ENCODE results near the gene PBX1. TPM values are rescaled to one million over a fixed set of nuclear protein-coding genes. Genes with fewer than 3 reads are reported as not detected.
"Not testable (repeated sequence)": the region's sequence is repeated elsewhere in the genome, so short reads cannot be mapped to it uniquely, and the experiment has no call there.

The PBX1 gene
- total and polyA plus RNA-seq, 10 of the 15 experiments (the other 5 are each of a cell fraction or from before 2014, with no cell fraction given), result 0.05 to 0.28 (median 0.11) TPM; not detected in 5

DNA sequence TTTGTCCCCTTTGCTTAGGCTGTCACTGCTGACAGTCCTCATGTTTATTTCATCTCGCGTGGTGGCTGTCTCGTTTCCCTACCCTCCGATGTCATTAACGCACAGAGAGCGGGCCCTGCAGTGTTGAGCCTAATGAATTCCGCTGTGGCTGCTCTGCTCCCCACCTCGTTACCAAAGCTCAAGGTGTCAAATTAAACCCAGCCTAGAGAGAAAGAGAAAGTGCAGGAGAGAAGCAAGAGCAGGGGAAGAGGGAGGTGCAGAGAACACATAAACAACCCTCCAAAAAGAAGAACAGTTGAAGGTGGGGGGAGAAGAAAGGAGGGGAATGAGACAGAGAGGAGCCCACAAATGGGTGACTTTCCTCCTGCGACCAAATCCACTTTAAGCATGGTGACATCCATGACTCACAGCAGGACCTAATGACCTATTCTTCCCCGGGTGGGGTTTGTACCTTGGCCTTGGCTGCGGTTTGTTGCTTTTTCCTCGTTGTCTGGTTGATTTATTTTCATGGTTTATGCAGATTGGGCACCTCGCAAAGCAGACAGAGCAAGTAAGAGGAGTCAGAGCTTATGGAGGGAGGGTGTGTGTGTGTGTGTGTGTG is 92.5 kb downstream of the PBX1 start:
- 0 out of 2 replicates have a peak, but pooled peaks have one; percentile 14 for TF ChIP-seq IKZF1 (conservative IDR thresholded peaks at IDR 0.05)
- no peak for TF ChIP-seq POLR2AphosphoS2 (IDR thresholded peaks at IDR 0.05; ENCODE audit: low read depth, low read length)
- no peak for TF ChIP-seq STAT3 (IDR thresholded peaks at IDR 0.05; ENCODE audit: low read depth, low read length)
- peak; percentile 66 for TF ChIP-seq NR2F1 (conservative IDR thresholded peaks at IDR 0.05)
- TF ChIP-seq, protein P1, sequence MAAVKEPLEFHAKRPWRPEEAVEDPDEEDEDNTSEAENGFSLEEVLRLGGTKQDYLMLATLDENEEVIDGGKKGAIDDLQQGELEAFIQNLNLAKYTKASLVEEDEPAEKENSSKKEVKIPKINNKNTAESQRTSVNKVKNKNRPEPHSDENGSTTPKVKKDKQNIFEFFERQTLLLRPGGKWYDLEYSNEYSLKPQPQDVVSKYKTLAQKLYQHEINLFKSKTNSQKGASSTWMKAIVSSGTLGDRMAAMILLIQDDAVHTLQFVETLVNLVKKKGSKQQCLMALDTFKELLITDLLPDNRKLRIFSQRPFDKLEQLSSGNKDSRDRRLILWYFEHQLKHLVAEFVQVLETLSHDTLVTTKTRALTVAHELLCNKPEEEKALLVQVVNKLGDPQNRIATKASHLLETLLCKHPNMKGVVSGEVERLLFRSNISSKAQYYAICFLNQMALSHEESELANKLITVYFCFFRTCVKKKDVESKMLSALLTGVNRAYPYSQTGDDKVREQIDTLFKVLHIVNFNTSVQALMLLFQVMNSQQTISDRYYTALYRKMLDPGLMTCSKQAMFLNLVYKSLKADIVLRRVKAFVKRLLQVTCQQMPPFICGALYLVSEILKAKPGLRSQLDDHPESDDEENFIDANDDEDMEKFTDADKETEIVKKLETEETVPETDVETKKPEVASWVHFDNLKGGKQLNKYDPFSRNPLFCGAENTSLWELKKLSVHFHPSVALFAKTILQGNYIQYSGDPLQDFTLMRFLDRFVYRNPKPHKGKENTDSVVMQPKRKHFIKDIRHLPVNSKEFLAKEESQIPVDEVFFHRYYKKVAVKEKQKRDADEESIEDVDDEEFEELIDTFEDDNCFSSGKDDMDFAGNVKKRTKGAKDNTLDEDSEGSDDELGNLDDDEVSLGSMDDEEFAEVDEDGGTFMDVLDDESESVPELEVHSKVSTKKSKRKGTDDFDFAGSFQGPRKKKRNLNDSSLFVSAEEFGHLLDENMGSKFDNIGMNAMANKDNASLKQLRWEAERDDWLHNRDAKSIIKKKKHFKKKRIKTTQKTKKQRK (IDR thresholded peaks at IDR 0.05; ENCODE audit: low read depth, low read length), result no peak
- H4K20me1 ChIP-seq (ENCODE audit: control insufficient read depth, insufficient read depth), result no peaks in the 10 kb centered on the region
- H3K36me3 ChIP-seq (ENCODE audit: control insufficient read depth in 2 of 2, insufficient read depth in 2 of 2, low read length in 1 of 2), result no peaks in the 10 kb centered on the region
- H3K4me2 ChIP-seq (ENCODE audit: control insufficient read depth, insufficient read depth), result no peak overlapping the region
- no peaks in the 10 kb centered on the region for H3K79me2 ChIP-seq (ENCODE audit: control insufficient read depth, insufficient read depth, low read length)
- ChIA-PET POLR2A (interaction anchor here (0.7 kb wide), 1 partner anchor 87 kb away, joined by 3 read pairs; no protein-coding TSS in a partner anchor), SMC1A (ENCODE audit: uncharacterized antibody, unreplicated experiment) (no interaction called here), RAD21 (ENCODE audit: unreplicated experiment) (interaction anchor here (0.7 kb wide), 1 partner anchor 1241 kb away, joined by 3 read pairs; no protein-coding TSS in a partner anchor), CTCF (no interaction called here)
- BruUV-seq (replicated peaks), result no TSS peak
- no peaks in the 10 kb centered on the region for H3K4me1 ChIP-seq (ENCODE audit: control insufficient read depth, insufficient read depth, low read length)
- H3K4me3 ChIP-seq, result no peak overlapping the region
- FAIRE-seq (no peak), ATAC-seq (peak; percentile 45; the same call in 2 of the 3 replicates), DNase-seq (ENCODE audit: low read depth, low spot score) (no peak)
- WGBS (ENCODE audit: insufficient coverage, insufficient replicate concordance, low lambda C conversion rate, missing lambda C conversion rate), result 5% methylated on average over 13 of the region's 13 CpGs
- no peak overlapping the region for H2AFZ ChIP-seq (ENCODE audit: control insufficient read depth, low read depth, low read length)
- H3K27me3 ChIP-seq (replicated peaks in 1 of 2; ENCODE audit: control insufficient read depth in 2 of 2, insufficient read depth in 2 of 2, low read length in 1 of 2), result no peaks in the 10 kb centered on the region
- no peaks in the 10 kb centered on the region for H3K9me3 ChIP-seq (replicated peaks; ENCODE audit: control insufficient read depth, insufficient read depth, low read length)
- intact Hi-C loops (cut with micrococcal nuclease; ENCODE audit: unreplicated experiment), result no loop called here
- no peak overlapping the region for H3K27ac ChIP-seq (ENCODE audit: control insufficient read depth, insufficient read depth)
- in situ Hi-C loops (cut with MboI), result no loop called here
- no peak overlapping the region for H3K9ac ChIP-seq (ENCODE audit: control insufficient read depth, insufficient read depth, low read length)

DNA sequence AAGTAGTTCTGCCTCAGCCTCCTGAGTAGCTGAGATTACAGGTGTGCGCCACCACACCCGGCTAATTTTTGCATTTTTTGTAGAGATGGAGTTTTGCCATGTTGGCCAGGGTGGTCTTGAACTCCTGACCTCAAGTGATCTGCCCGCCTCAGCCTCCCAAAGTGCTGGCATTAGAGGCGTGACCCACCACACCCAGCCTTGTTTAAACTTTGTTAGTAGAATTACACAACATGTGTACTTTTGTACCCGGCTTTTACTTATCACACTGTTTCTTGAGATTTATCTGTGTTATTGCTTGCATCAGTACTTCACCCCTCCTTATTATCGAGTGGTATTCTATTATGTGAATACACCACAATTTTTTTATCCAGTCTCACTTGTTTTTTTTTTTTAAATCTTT is 94.0 kb downstream of the PBX1 start:
- H3K27ac ChIP-seq (ENCODE audit: control insufficient read depth, insufficient read depth); SMC1A ChIA-PET (ENCODE audit: uncharacterized antibody, unreplicated experiment); intact Hi-C loops (cut with micrococcal nuclease; ENCODE audit: unreplicated experiment); H3K4me3 ChIP-seq; H3K79me2 ChIP-seq (ENCODE audit: control insufficient read depth, insufficient read depth, low read length); CTCF ChIA-PET; H3K4me1 ChIP-seq (ENCODE audit: control insufficient read depth, insufficient read depth, low read length); DNase-seq (ENCODE audit: low read depth, low spot score); ATAC-seq; in situ Hi-C loops (cut with MboI); H3K9ac ChIP-seq (ENCODE audit: control insufficient read depth, insufficient read depth, low read length); H3K27me3 ChIP-seq (replicated peaks in 1 of 2; ENCODE audit: control insufficient read depth in 2 of 2, insufficient read depth in 2 of 2, low read length in 1 of 2); POLR2A ChIA-PET; BruUV-seq (replicated peaks); H3K9me3 ChIP-seq (replicated peaks; ENCODE audit: control insufficient read depth, insufficient read depth, low read length); H3K36me3 ChIP-seq (ENCODE audit: control insufficient read depth in 2 of 2, insufficient read depth in 2 of 2, low read length in 1 of 2); RAD21 ChIA-PET (ENCODE audit: unreplicated experiment); H2AFZ ChIP-seq (ENCODE audit: control insufficient read depth, low read depth, low read length); H4K20me1 ChIP-seq (ENCODE audit: control insufficient read depth, insufficient read depth); H3K4me2 ChIP-seq (ENCODE audit: control insufficient read depth, insufficient read depth); FAIRE-seq: not testable (repeated sequence)
- WGBS (ENCODE audit: insufficient coverage, insufficient replicate concordance, low lambda C conversion rate, missing lambda C conversion rate), result 27% methylated on average over 6 of the region's 6 CpGs
